ENCODE measurements around the gene CLEC10A. TPM values are rescaled to one million over a fixed set of nuclear protein-coding genes. Genes with fewer than 3 reads are reported as not detected.

The CLEC10A gene
- total and polyA plus RNA-seq, 2 experiments from 2014 or later = not detected

GRCh38 chr17:7108560-7108925, 28.5 kb upstream of the CLEC10A start:
- H3K4me1 Mint-ChIP-seq = peaks cover 11% of the 10 kb centered on the region
- Histone ChIP-seq H3K27me3 (ENCODE audit: insufficient read depth) (no peaks in the 10 kb centered on the region), H3F3A (replicated peaks; ENCODE audit: low read depth) (0 out of 2 replicates have a peak, but pooled peaks cover 7% of the 10 kb centered on the region), H3K4me1 (ENCODE audit: insufficient read depth) (no peaks in the 10 kb centered on the region; the same call in 1 of the 2 replicates), H2AFZ (no peak overlapping the region; the same call in 1 of the 2 replicates), H3K9me2 (ENCODE audit: insufficient read depth) (no peaks in the 10 kb centered on the region), H3K27ac (ENCODE audit: low read depth) (no peak overlapping the region), H3K36me3 (ENCODE audit: insufficient read depth) (no peaks in the 10 kb centered on the region), H3K79me2 (replicated peaks; ENCODE audit: insufficient read depth) (no peaks in the 10 kb centered on the region), H4K20me1 (replicated peaks; ENCODE audit: insufficient read depth) (no peaks in the 10 kb centered on the region; the same call in 1 of the 2 replicates), H3K4me3 (no peak overlapping the region), H3K4me2 (no peak overlapping the region)
- H3K4me3 Mint-ChIP-seq = no peak overlapping the region
- DNase-seq (ENCODE audit: low spot score) (no peak), ATAC-seq (no peak)
- peaks cover 8% of the 10 kb centered on the region for H3K9me3 Mint-ChIP-seq
- H3K27me3 Mint-ChIP-seq (ENCODE audit: insufficient read depth, low read depth, poor library complexity) = peaks cover 6% of the 10 kb centered on the region
- H3K36me3 Mint-ChIP-seq (ENCODE audit: low read depth) = 0 out of 3 replicates have a peak, but pooled peaks cover 3% of the 10 kb centered on the region
- H3K27ac Mint-ChIP-seq = no peak overlapping the region
- TF ChIP-seq NANOG (IDR thresholded peaks at IDR 0.05; ENCODE audit: borderline replicate concordance) (no peak), ZNF462 (CRISPR knock-in tag; IDR thresholded peaks at IDR 0.05) (no peak), ZNF331 (CRISPR knock-in tag; IDR thresholded peaks at IDR 0.05; ENCODE audit: low read depth) (no peak), JUNB (IDR thresholded peaks at IDR 0.05; ENCODE audit: unreplicated experiment) (no peak), EZH2 (IDR thresholded peaks at IDR 0.05; ENCODE audit: low read depth, unreplicated experiment) (no peak), CTCF (conservative IDR thresholded peaks at IDR 0.05; ENCODE audit: low read depth in 2 of 2) (no peak), REST (IDR thresholded peaks at IDR 0.05; ENCODE audit: unreplicated experiment) (no peak), CREB1 (CRISPR knock-in tag; IDR thresholded peaks at IDR 0.05; ENCODE audit: low read depth) (no peak), ZNF114 (CRISPR knock-in tag; IDR thresholded peaks at IDR 0.05) (no peak), EZH2phosphoT487 (IDR thresholded peaks at IDR 0.05; ENCODE audit: unreplicated experiment) (no peak), STAT1 (IDR thresholded peaks at IDR 0.05; ENCODE audit: unreplicated experiment) (no peak), ETS1 (IDR thresholded peaks at IDR 0.05) (no peak), POLR2AphosphoS5 (IDR thresholded peaks at IDR 0.05; ENCODE audit: low read depth) (no peak)

All from GM23338 (cell line).